ENCODE results near the gene RCN2. TPM values are rescaled to one million over a fixed set of nuclear protein-coding genes. Genes with fewer than 3 reads are reported as not detected.

Gene RCN2
- polyA plus RNA-seq, 1 experiment = 123 TPM

DNA sequence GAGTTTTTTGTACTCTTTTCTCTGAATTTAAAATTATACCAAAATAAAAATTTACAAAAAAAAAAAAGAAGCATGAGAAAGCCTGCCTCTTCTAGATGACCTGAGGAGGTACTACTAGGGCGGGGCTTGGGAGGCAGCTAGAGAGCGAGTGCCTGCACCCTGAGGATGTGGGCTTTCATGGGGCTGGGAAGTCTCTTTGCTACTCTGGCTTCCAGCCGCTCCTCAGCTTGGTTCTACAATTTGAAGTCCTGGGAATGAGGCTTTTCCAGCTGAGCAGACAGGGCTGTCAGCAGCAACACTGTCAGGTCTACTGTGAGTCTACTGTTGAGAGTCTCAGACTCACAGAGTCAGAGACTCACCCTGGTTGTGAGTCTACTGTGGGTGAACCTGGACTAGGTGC is 55.2 kb downstream of the RCN2 start:
- Histone ChIP-seq H3K27ac (ENCODE audit: low read depth, low read length) (no peak overlapping the region), H3K27me3 (ENCODE audit: control insufficient read depth, insufficient read depth, low read length) (peaks cover 15% of the 10 kb centered on the region), H3K4me3 (ENCODE audit: low read depth, low read length) (no peak overlapping the region), H3K9me3 (ENCODE audit: control insufficient read depth, insufficient read depth, low read length) (no peaks in the 10 kb centered on the region)
- TF ChIP-seq, protein P1, sequence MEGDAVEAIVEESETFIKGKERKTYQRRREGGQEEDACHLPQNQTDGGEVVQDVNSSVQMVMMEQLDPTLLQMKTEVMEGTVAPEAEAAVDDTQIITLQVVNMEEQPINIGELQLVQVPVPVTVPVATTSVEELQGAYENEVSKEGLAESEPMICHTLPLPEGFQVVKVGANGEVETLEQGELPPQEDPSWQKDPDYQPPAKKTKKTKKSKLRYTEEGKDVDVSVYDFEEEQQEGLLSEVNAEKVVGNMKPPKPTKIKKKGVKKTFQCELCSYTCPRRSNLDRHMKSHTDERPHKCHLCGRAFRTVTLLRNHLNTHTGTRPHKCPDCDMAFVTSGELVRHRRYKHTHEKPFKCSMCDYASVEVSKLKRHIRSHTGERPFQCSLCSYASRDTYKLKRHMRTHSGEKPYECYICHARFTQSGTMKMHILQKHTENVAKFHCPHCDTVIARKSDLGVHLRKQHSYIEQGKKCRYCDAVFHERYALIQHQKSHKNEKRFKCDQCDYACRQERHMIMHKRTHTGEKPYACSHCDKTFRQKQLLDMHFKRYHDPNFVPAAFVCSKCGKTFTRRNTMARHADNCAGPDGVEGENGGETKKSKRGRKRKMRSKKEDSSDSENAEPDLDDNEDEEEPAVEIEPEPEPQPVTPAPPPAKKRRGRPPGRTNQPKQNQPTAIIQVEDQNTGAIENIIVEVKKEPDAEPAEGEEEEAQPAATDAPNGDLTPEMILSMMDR (IDR thresholded peaks at IDR 0.05; ENCODE audit: low read depth, low read length) = no peak
- POLR2A ChIA-PET = no interaction called here
- CTCF ChIA-PET = interaction anchor here (0.9 kb wide), 1 partner anchor 45 kb away, joined by 5 read pairs; no protein-coding TSS in a partner anchor
- DNase-seq (ENCODE audit: low read depth, low spot score) = no peak

GRCh38 chr15:76987276-76987675 is 55.7 kb downstream of the RCN2 start:
- ChIA-PET POLR2A (no interaction called here), CTCF (interaction anchor here (0.9 kb wide), 1 partner anchor 46 kb away, joined by 5 read pairs; no protein-coding TSS in a partner anchor)
- Histone ChIP-seq H3K4me3 (ENCODE audit: low read depth, low read length) (no peak overlapping the region), H3K27ac (ENCODE audit: low read depth, low read length) (no peak overlapping the region), H3K27me3 (ENCODE audit: control insufficient read depth, insufficient read depth, low read length) (peaks cover 18% of the 10 kb centered on the region), H3K9me3 (ENCODE audit: control insufficient read depth, insufficient read depth, low read length) (no peaks in the 10 kb centered on the region)
- DNase-seq (ENCODE audit: low read depth, low spot score) = no peak
- TF ChIP-seq, protein P1 (IDR thresholded peaks at IDR 0.05; ENCODE audit: low read depth, low read length) = no peak

DNA sequence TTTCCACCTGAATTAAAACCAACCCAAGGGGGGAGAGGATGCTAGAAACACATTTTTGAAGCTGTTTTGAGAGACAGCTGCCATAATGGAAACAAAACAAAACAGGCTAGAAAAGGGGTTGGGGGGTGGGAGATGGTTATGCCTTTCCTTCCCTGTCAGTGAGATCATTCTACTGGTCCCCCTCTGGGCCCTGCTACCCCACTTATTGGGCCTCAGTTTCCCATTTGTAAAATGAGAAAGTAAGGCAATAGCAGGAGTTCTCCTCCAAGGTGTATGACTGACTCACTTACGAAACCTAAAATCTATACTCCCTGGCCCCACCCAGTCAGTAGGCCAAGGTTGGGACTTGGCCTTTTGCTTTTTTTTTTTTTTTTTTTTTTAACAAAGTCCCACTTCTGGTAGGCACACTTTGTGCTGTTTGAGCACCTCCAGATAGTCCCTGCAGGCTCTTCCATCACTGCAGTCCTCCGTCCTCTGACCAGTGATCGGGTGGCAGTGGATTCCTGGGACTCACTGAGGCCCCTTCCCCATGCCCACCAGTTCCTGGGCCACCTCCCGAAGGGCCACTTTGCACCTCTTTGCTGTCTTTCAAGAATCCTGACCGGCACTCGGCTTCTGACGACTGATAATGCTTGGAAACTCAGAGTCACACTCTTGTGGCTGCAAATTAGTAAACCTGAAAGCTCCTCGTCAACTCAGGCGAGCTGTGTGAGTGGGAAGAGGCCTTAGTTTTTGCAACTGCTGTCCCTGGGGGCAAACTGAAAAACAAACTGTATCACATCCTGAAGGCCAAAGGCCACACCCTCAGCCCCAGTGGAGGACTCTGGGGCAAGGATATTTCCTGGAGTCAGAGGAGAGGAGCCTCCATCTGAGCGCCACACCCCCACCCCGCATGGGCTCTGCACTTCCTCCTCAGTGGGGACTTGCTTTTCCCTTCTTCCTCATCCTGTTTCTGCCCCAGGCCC is 56.6 kb downstream of the RCN2 start:
- ChIA-PET CTCF (interaction anchor here (0.6 to 0.9 kb wide), 3 partner anchors 15 to 1059 kb away, joined by 3 to 5 read pairs (median 4); no protein-coding TSS in a partner anchor), POLR2A (no interaction called here)
- Histone ChIP-seq H3K9me3 (ENCODE audit: control insufficient read depth, insufficient read depth, low read length) (no peaks in the 10 kb centered on the region), H3K4me3 (ENCODE audit: low read depth, low read length) (no peak overlapping the region), H3K27ac (ENCODE audit: low read depth, low read length) (no peak overlapping the region), H3K27me3 (ENCODE audit: control insufficient read depth, insufficient read depth, low read length) (peaks cover 22% of the 10 kb centered on the region)
- no peak for DNase-seq (ENCODE audit: low read depth, low spot score)
- TF ChIP-seq, protein P1 (IDR thresholded peaks at IDR 0.05; ENCODE audit: low read depth, low read length) = no peak

- DNase-seq (ENCODE audit: low read depth, low spot score) = no peak
- TF ChIP-seq, protein P1 (IDR thresholded peaks at IDR 0.05; ENCODE audit: low read depth, low read length) = no peak
- no peak overlapping the region for H3K4me3 ChIP-seq (ENCODE audit: low read depth, low read length)
- peaks cover 22% of the 10 kb centered on the region for H3K27me3 ChIP-seq (ENCODE audit: control insufficient read depth, insufficient read depth, low read length)
- CTCF ChIA-PET = interaction anchor here (0.7 kb wide), 1 partner anchor 16 kb away, joined by 3 read pairs; no protein-coding TSS in a partner anchor
- POLR2A ChIA-PET = no interaction called here
- no peaks in the 10 kb centered on the region for H3K9me3 ChIP-seq (ENCODE audit: control insufficient read depth, insufficient read depth, low read length)
- H3K27ac ChIP-seq (ENCODE audit: low read depth, low read length) = no peak overlapping the region
These were observed 57.6 kb downstream of the RCN2 start for GRCh38 chr15:76988867-76989780.
